ENCODE data around the gene FBXO34. TPM values are rescaled to one million over a fixed set of nuclear protein-coding genes. Genes with fewer than 3 reads are reported as not detected.

FBXO34 gene
- total and polyA plus RNA-seq, 10 of the 15 experiments (the other 5 are each of a cell fraction or from before 2014, with no cell fraction given) = 5.6 to 22.8 (median 17.6) TPM

GRCh38 chr14:55271572-55272298 is 514 bp downstream of the FBXO34 start:
- ChIA-PET RAD21 (ENCODE audit: unreplicated experiment) (interaction anchor here (0.8 to 4.6 kb wide), 12 partner anchors 10 to 310 kb away, joined by 3 to 65 read pairs (median 5); partner anchors contain the start of gene ATG14), SMC1A (ENCODE audit: uncharacterized antibody, unreplicated experiment) (interaction anchor here (0.6 to 6.6 kb wide), 10 partner anchors 11 to 276 kb away, joined by 3 to 161 read pairs (median 3); no protein-coding TSS in a partner anchor), POLR2A (interaction anchor here (0.6 to 1.4 kb wide), 9 partner anchors 11 to 83 kb away, joined by 3 to 7 read pairs (median 4); partner anchors contain the start of gene DLGAP5), CTCF (interaction anchor here (0.6 to 6.5 kb wide), 15 partner anchors 10 to 310 kb away, joined by 3 to 255 read pairs (median 4); no protein-coding TSS in a partner anchor)
- H4K20me1 ChIP-seq (ENCODE audit: control insufficient read depth, insufficient read depth) = no peaks in the 10 kb centered on the region
- BruUV-seq (replicated peaks) = no TSS peak
- peaks cover 53% of the 10 kb centered on the region for H3K79me2 ChIP-seq (ENCODE audit: control insufficient read depth, insufficient read depth, low read length)
- peak overlapping the region; percentile 88 for H3K27ac ChIP-seq (ENCODE audit: control insufficient read depth, insufficient read depth)
- H2AFZ ChIP-seq (ENCODE audit: control insufficient read depth, low read depth, low read length) = peak overlapping the region; percentile 73
- H3K36me3 ChIP-seq (ENCODE audit: control insufficient read depth in 2 of 2, insufficient read depth in 2 of 2, low read length in 1 of 2) = no peaks in the 10 kb centered on the region
- intact Hi-C loops (cut with micrococcal nuclease; ENCODE audit: unreplicated experiment) = loop anchor here (1.0 to 10.0 kb wide), 6 partner anchors 27 to 167 kb away; partner anchors contain the start of gene ATG14
- H3K27me3 ChIP-seq (replicated peaks in 1 of 2; ENCODE audit: control insufficient read depth in 2 of 2, insufficient read depth in 2 of 2, low read length in 1 of 2) = no peaks in the 10 kb centered on the region
- peak overlapping the region; percentile 93 for H3K4me3 ChIP-seq
- 1% methylated on average over 43 of the region's 80 CpGs for WGBS (ENCODE audit: insufficient coverage, insufficient replicate concordance, low lambda C conversion rate, missing lambda C conversion rate)
- H3K9me3 ChIP-seq (replicated peaks; ENCODE audit: control insufficient read depth, insufficient read depth, low read length) = no peaks in the 10 kb centered on the region
- peaks cover 26% of the 10 kb centered on the region for H3K4me1 ChIP-seq (ENCODE audit: control insufficient read depth, insufficient read depth, low read length)
- H3K4me2 ChIP-seq (ENCODE audit: control insufficient read depth, insufficient read depth) = peak overlapping the region; percentile 56
- ATAC-seq (peak; percentile 55), DNase-seq (ENCODE audit: low read depth, low spot score) (no peak), FAIRE-seq (no peak)
- H3K9ac ChIP-seq (ENCODE audit: control insufficient read depth, insufficient read depth, low read length) = peak overlapping the region; percentile 91
- in situ Hi-C loops (cut with MboI) = loop anchor here (5.0 kb wide), 1 partner anchor 81 kb away; no protein-coding TSS in a partner anchor
- no peak for TF ChIP-seq ZBTB4 (CRISPR knock-in tag; IDR thresholded peaks at IDR 0.05)
- no peak for TF ChIP-seq RELB (IDR thresholded peaks at IDR 0.05; ENCODE audit: low read depth)
- TF ChIP-seq PKNOX1 (IDR thresholded peaks at IDR 0.05) = no peak
- TF ChIP-seq JUND (IDR thresholded peaks at IDR 0.05; ENCODE audit: low read depth, low read length) = no peak
- no peak for TF ChIP-seq CBX3 (IDR thresholded peaks at IDR 0.05; ENCODE audit: borderline replicate concordance, low read depth)
- TF ChIP-seq NBN (IDR thresholded peaks at IDR 0.05) = peak; percentile 88
- no peak for TF ChIP-seq EZH2 (IDR thresholded peaks at IDR 0.05; ENCODE audit: borderline replicate concordance, control insufficient read depth, low read depth, low read length)
- peak; percentile 100 for TF ChIP-seq CREB1 (IDR thresholded peaks at IDR 0.05; ENCODE audit: low read depth)
- TF ChIP-seq HDGF (IDR thresholded peaks at IDR 0.05) = peak; percentile 86
- peak; percentile 28; the same call in 1 of the 2 replicates for TF ChIP-seq CBFB (IDR thresholded peaks at IDR 0.05; ENCODE audit: low read depth)
- TF ChIP-seq BRCA1 (IDR thresholded peaks at IDR 0.05; ENCODE audit: low read depth, low read length) = no peak
- no peak for TF ChIP-seq STAT3 (IDR thresholded peaks at IDR 0.05; ENCODE audit: low read depth, low read length)
- TF ChIP-seq IKZF2 (IDR thresholded peaks at IDR 0.05) = peak; percentile 23 to 43; a peak in 3 of 4 replicates
- peak; percentile 65 for TF ChIP-seq ATF2 (IDR thresholded peaks at IDR 0.05; ENCODE audit: low read length)
- no peak for TF ChIP-seq MXI1 (IDR thresholded peaks at IDR 0.05; ENCODE audit: low read depth, low read length)
- 0 out of 2 replicates have a peak, but pooled peaks have one; percentile 16 for TF ChIP-seq GATAD2B (conservative IDR thresholded peaks at IDR 0.05; ENCODE audit: low read depth)

Measured in GM12878 (cell line).